Smooth muscle cell of the brain vasculature (primary cell): ENCODE results near the gene MTIF3.
"Not testable (repeated sequence)": the region's sequence is repeated elsewhere in the genome, so short reads cannot be mapped to it uniquely, and the experiment has no call there.

Experiments used
- DNase-seq: peaks from one replicate; pipeline ENCODE4 v3.0.0-alpha.2; 2012; ENCODE audit warnings: low read depth, low spot score

MTIF3 gene

DNA sequence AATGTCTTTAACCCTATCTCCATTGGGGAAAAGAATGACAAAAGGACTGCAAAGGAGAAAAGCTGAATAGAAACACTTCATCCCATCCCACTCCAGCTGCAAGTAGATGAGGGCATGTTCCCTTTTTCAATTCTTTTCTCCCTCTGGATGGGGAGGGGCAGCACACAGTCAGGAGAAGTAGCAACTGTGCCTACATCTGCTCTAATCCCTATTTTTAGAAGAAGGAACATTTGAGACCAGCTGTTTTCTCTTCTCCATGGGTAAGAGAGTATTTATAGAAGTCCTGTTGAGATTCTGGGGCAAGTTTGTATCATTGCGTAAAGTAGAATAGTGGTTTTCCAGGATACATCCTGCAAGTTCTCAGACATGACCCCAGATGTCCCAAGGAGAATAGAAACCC lies 35.2 kb downstream of the MTIF3 start:
- DNase-seq: no peak

- DNase-seq: no peak
Observed at GRCh38 chr13:27411341-27411740, 39.0 kb downstream of the MTIF3 start.

DNA sequence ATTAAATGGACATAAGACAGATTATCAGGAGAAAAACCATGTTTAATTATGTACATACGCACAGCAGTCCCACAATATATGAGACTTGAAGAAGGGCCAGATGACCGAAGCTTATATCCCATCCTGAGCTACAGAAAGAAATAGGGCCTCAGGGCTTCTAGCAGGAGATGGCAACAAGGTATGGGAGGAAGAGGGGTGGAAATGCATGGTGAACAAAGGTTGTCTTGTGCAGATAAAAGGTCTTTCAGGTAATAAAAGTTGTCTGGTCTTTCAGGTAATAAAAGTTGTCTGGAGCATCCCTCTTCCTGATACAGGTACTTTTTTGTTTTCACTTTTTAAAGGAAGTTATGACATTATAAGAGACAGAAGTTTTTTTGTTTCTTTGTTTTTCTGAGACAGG lies 41.4 kb downstream of the MTIF3 start:
- DNase-seq: no peak

GRCh38 chr13:27408074-27408473 lies 42.3 kb downstream of the MTIF3 start:
- no peak for DNase-seq

DNA sequence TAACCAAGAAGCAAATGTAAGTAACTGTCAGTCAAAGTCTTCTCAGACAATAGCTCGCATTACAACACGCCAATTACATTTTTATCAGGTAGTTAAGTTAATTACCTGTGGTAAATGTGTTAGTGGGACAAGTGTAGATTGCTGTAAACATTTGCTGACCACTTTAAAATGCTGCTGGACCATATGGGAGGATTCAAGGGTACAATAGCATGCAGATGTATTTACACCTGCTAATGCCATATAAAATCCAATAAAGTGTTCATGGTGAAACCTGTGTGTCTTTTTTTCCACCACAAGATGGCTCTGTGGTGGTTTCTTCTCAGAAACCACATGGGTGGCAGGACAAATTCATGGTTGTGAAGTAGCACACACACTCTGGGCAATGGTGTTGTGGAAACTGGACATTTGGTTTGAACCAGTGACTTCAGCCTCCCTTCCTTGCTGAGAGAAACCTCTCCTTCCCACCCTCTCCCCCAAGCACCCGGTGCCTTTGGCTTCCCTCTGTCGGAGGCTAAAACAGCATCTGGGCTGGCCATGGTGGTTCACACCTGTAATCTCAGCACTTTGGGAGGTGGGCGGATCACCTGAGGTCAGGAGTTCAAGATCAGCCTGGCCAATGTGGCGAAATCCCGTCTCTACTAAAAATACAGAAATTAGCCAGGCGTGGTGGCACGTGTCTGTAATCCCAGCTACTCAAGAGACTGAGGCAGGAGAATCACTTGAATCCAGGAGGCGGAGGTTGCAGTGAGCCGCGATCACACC lies 44.0 kb downstream of the MTIF3 start:
- no peak for DNase-seq

DNA sequence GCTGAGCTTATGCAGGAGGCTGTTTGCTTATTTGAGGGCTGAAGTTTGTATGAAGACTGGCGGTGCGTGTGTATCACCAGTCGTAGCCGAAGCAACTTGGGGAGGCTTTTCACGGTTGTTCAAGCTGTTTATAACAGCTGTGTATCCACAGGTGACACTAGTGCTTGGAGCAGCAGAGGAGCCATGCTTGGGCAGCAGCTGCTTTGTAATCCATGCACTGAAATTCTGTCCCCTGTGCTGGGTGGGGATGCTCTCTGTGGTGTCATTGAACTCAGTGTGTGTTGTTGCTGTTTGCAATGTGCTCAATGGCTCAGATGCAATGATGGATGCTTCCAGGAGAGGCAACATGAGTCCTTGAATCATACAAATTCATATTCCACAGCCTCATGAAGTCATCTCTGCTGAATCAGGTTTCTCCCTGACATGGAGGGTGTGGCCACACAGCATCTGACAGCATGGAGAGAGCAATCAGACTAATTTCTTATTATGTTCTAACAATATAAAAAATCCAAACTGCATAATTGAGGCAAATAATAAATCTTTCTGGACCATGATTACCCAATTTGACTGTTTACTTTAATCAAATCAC lies 44.7 kb downstream of the MTIF3 start:
- DNase-seq: no peak

DNA sequence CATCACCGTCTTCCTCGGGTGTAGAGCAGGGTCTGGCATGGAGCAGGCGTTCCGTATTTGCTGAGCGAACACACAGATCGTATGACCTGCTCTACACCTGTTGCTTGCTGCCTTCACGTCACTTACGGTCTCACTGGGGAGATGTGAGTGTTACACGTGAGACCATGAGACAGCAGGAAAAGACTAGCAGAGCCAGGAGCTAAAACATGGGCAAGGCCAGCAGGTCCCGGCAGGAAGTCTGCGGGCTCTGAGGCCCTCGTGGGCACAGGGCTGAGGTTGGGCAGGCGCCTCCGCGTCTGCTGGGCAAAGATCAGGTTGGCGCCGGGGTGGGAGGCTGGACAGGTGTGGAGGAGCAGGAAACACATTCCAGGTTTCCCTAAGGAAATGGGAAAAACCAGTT lies 45.7 kb downstream of the MTIF3 start:
- DNase-seq: no peak

DNA sequence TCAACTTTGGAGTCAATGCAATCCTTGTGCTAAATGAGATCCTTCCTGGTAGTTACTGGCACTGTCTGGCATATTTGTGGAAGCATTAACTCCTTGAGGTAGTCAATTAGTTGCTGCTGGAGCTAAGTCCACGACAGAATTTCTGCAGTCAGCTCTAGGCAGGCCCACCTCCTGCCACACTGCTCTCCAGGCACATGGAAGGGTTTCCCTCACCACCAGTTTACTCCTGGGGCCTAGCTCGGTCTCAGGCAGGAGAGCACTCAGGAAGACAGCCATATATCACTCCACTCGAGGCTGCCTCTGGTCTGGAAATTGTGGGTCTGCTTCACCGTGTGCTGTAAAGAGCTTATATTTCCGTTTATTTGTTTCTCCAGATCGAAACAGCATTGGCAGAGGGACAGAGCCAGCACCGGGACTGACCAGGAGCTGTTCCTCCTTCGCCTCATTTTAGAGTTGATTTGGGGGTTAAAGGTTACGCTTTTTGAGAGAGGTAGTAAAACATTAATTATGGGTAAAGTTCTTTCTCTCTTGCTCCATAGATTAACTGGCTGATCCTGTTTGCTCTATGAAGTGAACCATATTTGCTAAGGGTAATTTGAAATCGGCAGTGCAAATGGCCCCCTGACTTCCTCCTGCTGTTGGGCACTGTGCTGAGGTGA lies 46.5 kb downstream of the MTIF3 start:
- DNase-seq: no peak

DNA sequence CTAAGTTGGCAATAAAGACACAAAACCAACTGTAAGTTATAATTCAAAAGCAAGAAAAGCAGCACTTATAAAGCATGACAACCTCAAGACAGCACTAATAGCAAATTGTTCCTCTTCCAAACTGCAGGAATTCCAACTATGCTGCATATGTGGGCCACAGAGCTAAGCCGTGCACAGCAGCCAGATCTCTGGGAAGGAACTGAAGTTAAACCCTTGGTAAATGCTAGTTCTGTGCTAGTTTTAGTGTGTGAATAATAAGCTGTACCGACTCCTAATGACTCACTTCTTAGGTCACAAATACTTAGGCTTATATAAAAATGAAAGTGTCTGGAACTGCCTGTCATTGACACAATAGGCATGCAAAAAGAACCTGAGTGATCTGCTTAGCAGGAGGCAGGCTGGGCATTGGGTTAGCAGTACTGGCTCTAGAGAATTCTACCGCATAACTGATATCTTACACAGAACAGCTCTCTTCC lies 47.1 kb downstream of the MTIF3 start:
- DNase-seq: no peak

DNA sequence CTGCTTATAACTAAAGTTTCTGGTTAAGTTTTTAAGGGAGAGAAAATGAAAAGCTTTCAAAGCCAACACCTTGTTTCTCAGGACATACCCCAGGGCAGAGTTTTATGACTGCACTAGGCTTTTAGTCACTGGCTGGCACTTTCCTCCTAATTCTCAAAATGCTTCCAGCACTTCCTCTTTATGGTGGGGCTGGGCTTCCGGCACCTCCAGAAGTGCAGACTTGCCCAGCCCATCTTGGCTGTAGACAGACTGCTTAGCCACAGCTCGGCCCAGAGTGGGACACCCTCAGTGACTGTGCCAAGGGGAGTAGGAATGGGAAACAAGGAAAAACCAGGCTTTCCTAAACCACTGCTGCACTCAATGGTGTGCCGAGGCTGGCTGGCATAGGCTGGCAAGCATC lies 49.2 kb downstream of the MTIF3 start:
- no peak for DNase-seq

DNA sequence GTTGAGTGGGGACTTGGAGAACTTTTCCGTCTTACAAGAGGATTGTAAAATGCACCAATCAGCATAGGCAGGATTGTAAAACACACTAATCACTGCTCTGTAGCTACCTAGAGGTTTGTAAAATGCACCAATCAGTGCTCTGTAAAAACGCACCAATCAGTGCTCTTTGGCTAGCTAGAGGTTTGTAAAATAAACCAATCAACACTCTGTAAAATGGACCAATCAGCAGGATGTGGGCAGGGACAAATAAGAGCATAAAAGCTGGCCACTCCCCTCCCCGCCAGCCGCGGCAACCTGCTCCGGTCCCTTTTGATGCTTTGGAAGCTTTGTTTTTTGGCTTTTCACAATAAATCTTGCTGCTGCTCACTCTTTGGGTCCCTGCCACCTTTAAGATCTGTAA lies 50.0 kb downstream of the MTIF3 start:
- DNase-seq: not testable (repeated sequence)

- no peak for DNase-seq
Observed at GRCh38 chr13:27398360-27398759, 52.0 kb downstream of the MTIF3 start.

- DNase-seq: no peak
Observed at GRCh38 chr13:27396252-27396846, 54.0 kb downstream of the MTIF3 start.

GRCh38 chr13:27395007-27395510 lies 55.3 kb downstream of the MTIF3 start:
- no peak for DNase-seq

DNA sequence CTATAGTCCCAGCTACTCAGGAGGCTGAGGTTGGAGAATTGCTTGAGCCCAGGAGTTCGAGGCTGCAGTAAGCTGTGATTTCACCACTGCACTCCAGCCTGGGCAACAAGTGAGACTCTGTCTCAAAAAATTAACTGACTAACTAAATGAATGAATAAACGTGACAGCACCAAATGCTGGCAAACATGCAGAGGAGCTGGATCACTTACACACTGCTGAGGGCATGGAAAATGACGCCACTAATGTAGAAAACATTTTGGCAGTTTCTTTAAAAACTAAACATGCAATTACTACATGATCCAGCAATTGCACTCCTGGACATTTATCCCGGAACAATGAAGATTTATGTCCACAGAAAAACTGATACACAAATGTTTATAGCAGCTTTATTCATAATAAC lies 57.3 kb downstream of the MTIF3 start:
- no peak for DNase-seq

- DNase-seq: no peak
Observed at GRCh38 chr13:27391471-27391870, 58.9 kb downstream of the MTIF3 start.

DNA sequence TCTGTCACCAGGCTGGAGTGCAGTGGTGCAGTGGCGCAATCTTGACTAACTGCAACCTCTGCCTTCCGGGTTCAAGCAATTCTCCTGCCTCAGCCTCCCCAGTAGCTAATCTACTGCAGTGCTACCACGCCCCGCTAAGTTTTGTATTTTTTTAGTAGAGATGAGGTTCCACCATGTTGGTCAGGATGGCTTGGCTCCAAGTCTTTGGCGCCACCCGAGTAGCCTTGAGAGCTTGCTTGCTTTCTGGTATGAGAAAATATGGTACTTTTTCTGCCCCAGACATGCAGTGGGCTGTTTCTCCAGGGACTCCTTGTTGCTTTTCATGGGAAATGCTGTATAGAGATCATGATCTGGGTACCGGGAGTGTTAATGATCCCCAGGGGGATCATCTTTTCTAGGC lies 60.5 kb downstream of the MTIF3 start:
- no peak for DNase-seq

GRCh38 chr13:27388241-27388640 lies 62.1 kb downstream of the MTIF3 start:
- DNase-seq: no peak
